K562 (cell line): ENCODE results near the gene SLC6A6. TPM values are rescaled to one million over a fixed set of nuclear protein-coding genes. Genes with fewer than 3 reads are reported as not detected.
"Not testable (repeated sequence)": the region's sequence is repeated elsewhere in the genome, so short reads cannot be mapped to it uniquely, and the experiment has no call there.

Source experiments
- ATAC-seq: fragments of 200-7000 bp; cut with Tn5 transposase; 3 replicates; pipeline ENCODE4 v1.9.1; 2020; ENCODE audit warnings: moderate library complexity
- BruUV-seq: library from RNA; stranded (reverse); fragments of 400-500 nt; replicated peaks from 2 replicates; lab custom pipeline; 2021; lab: Mats Ljungman, UMichigan
- CTCF ChIA-PET: fragments of 300-600 bp; formaldehyde crosslinking; extraction: SDS; loops from one replicate; lab custom pipeline; 2021; ENCODE audit warnings: low intra/inter-chr PET ratio; lab: Yijun Ruan, JAX
- POLR2A ChIA-PET: fragments of 300-600, 350-650 bp; sonication (Branson Sonifier 250); formaldehyde crosslinking; extraction: SDS; loops from one replicate; lab custom pipeline; 2021; ENCODE audit warnings: antibody characterized with exemption, inconsistent platforms; lab: Yijun Ruan, JAX
- DNase-seq, 4 experiments: peaks; one replicate each; pipeline versions ENCODE4 v3.0.0 to v3.0.0-alpha.2; 2011 to 2018; ENCODE audit warnings: low spot score in 3 of 4, mixed read lengths in 3 of 4; ENCODE audit errors: extremely low read depth in 1 of 4
- FAIRE-seq: peaks from 2 replicates; lab custom pipeline; 2011; peaks lifted over from hg19 to GRCh38; lab: Jason Lieb, UNC
- H2AFZ ChIP-seq: 2 replicates; pipeline ENCODE4 v1.6.0; 2011; ENCODE audit warnings: low read depth, low read length, control low read depth, inconsistent platforms
- H3K27ac ChIP-seq: fragments of 200-600 bp; 3 replicates; pipeline ENCODE4 v1.8.0; 2011; ENCODE audit warnings: low read depth, mild to moderate bottlenecking, control low read depth, inconsistent platforms, low read length, moderate library complexity, mixed read lengths; ENCODE audit errors: extremely low read depth
- H3K27me3 ChIP-seq, 2 experiments: fragments of 300-600 bp in 1 of 2; 2 replicates in 1 of 2; 3 replicates in 1 of 2; pipeline versions ENCODE4 v1.6.0 to v1.8.0; 2011; ENCODE audit warnings: inconsistent platforms in 2 of 2, low read length in 2 of 2, mild to moderate bottlenecking in 1 of 2, mixed read lengths in 1 of 2, moderate library complexity in 1 of 2; ENCODE audit not compliant: control insufficient read depth in 2 of 2, insufficient read depth in 2 of 2
- H3K36me3 ChIP-seq: fragments of 300-600 bp; 3 replicates; pipeline ENCODE4 v1.8.0; 2011; ENCODE audit warnings: mild to moderate bottlenecking, low read length, inconsistent platforms; ENCODE audit not compliant: control insufficient read depth, insufficient read depth
- H3K4me1 ChIP-seq, 2 experiments: fragments of 200-600 bp in 1 of 2; replicated peaks in 1 of 2; 2 replicates in 1 of 2; 3 replicates in 1 of 2; pipeline versions ENCODE4 v1.5.1 to v1.8.0; 2011; ENCODE audit warnings: inconsistent platforms in 2 of 2, low read length in 2 of 2, mild to moderate bottlenecking in 1 of 2, mixed read lengths in 1 of 2, moderate library complexity in 1 of 2; ENCODE audit not compliant: control insufficient read depth in 2 of 2, insufficient read depth in 2 of 2
- H3K4me2 ChIP-seq: 2 replicates; pipeline ENCODE4 v1.6.1; 2011; ENCODE audit warnings: low read length, control low read depth, inconsistent platforms, mixed read lengths; ENCODE audit not compliant: insufficient read depth
- H3K4me3 ChIP-seq: fragments of 200-600 bp; sonication (generic), shearing (Covaris generic); 2 replicates; pipeline ENCODE4 v1.5.1; 2016; ENCODE audit warnings: control low read depth, inconsistent platforms
- H3K79me2 ChIP-seq: fragments of 200-600 bp; 3 replicates; pipeline ENCODE4 v1.8.0; 2011; ENCODE audit warnings: low read length, inconsistent platforms; ENCODE audit not compliant: control insufficient read depth, insufficient read depth
- H3K9ac ChIP-seq, 2 experiments: 2 replicates each; pipeline versions ENCODE4 v1.6.0 to v1.6.1; 2011; ENCODE audit warnings: low read depth in 2 of 2, low read length in 2 of 2, control low read depth in 1 of 2, inconsistent platforms in 1 of 2, mild to moderate bottlenecking in 1 of 2, mixed read lengths in 1 of 2; ENCODE audit not compliant: insufficient read depth in 1 of 2
- H3K9me1 ChIP-seq: one replicate; pipeline ENCODE4 v1.6.0; 2011; ENCODE audit warnings: inconsistent platforms, mild to moderate bottlenecking, low read length, moderate library complexity; ENCODE audit not compliant: control insufficient read depth, insufficient read depth
- H3K9me3 ChIP-seq: replicated peaks from 2 replicates; pipeline ENCODE4 v1.5.1; 2011; ENCODE audit warnings: low read depth, low read length, inconsistent platforms; ENCODE audit not compliant: control insufficient read depth, insufficient read depth
- H4K20me1 ChIP-seq: replicated peaks from 2 replicates; pipeline ENCODE4 v1.6.1; 2011; ENCODE audit warnings: low read length, inconsistent platforms, mixed read lengths; ENCODE audit not compliant: control insufficient read depth, insufficient read depth
- ELF1 ChIP-seq: fragments of 200-800 bp; sonication (Bioruptor generic); IDR thresholded peaks from 2 replicates; pipeline ENCODE4 v1.6.1; 2016; ENCODE audit warnings: missing genetic modification characterization, missing compliant biosample characterization
- ESRRB ChIP-seq: fragments of 250-450 bp; sonication (Bioruptor Pico); IDR thresholded peaks from 2 replicates; pipeline ENCODE4 v1.5.0; 2020; ENCODE audit warnings: mild to moderate bottlenecking, moderate library complexity, borderline replicate concordance
- HNRNPLL ChIP-seq: fragments of 200-400 bp; formaldehyde crosslinking; IDR thresholded peaks from 2 replicates; pipeline ENCODE4 v1.6.1; 2017; ENCODE audit warnings: low read length, low read depth, mild to moderate bottlenecking; ENCODE audit not compliant: poor library complexity, severe bottlenecking
- RBM25 ChIP-seq: fragments of 200-400 bp; formaldehyde crosslinking; IDR thresholded peaks from 2 replicates; pipeline ENCODE4 v1.6.1; 2018; ENCODE audit warnings: low read length, low read depth, moderate library complexity; ENCODE audit not compliant: severe bottlenecking
- ZNF239 ChIP-seq: fragments of 250-450 bp; sonication (Bioruptor Pico); IDR thresholded peaks from 2 replicates; pipeline ENCODE4 v1.4.0; 2020; ENCODE audit warnings: mild to moderate bottlenecking
- WGBS: fragments of 100-300 bp; shearing (Covaris generic); methylation state at CpG from one replicate; pipeline ENCODE4 v1.1.6; 2016; ENCODE audit warnings: low coverage, mixed read lengths; ENCODE audit not compliant: insufficient coverage; ENCODE audit errors: missing lambda C conversion rate; 5-methylcytosine and 5-hydroxymethylcytosine counted together
- in situ Hi-C: fragments of 300-500 bp; cut with MboI; formaldehyde crosslinking; loops from 4 replicates; pipeline ENCODE4 v1.15.0; 2018; ENCODE audit warnings: inconsistent platforms, mixed read lengths
- intact Hi-C: fragments of 100-400 bp; cut with micrococcal nuclease; formaldehyde crosslinking; loops from 2 replicates; pipeline ENCODE4 v1.14.2; 2022
- polyA plus RNA-seq, 8 experiments: library from polyadenylated mRNA; depleted of rRNA in 4 of 8; stranded (reverse) in 5 of 8; unstranded in 3 of 8; fragments of >200 nt; fragmentation: Nextera tagmentation in 2 of 8; fragmentation: Illumina TruSeq in 1 of 8; extraction: Ambion mirVana in 2 of 8; extraction: Trizol in 1 of 8; gene quantifications; 2 replicates each; pipeline versions ENCODE4 v1.2.1 to v1.2.3, GENCODE V29; 2011 to 2014; ENCODE audit warnings: inconsistent platforms in 1 of 8, missing spikeins in 1 of 8
- total RNA-seq, 7 experiments: library from RNA; depleted of rRNA in 6 of 7; stranded (reverse); fragments of >200 nt in 6 of 7; fragmentation: Illumina TruSeq in 2 of 7; extraction: Trizol in 2 of 7; gene quantifications; 2 replicates each; pipeline versions ENCODE4 v1.2.1 to v1.2.3, GENCODE V29; 2011 to 2021; ENCODE audit warnings: low replicate concordance in 1 of 7

SLC6A6 gene
- total and polyA plus RNA-seq, 9 of the 15 experiments (the other 6 are each of a cell fraction or from before 2014, with no cell fraction given) = 12.3 to 203 (median 93.2) TPM

GRCh38 chr3:14515526-14515925 is 113.1 kb downstream of the SLC6A6 start:
- ATAC-seq, intact Hi-C loops, H2AFZ ChIP-seq, H3K27ac ChIP-seq, BruUV-seq, H3K9me3 ChIP-seq, H3K9me1 ChIP-seq, FAIRE-seq, H3K79me2 ChIP-seq, H3K4me2 ChIP-seq, CTCF ChIA-PET, H3K9ac ChIP-seq, H3K4me3 ChIP-seq, H3K36me3 ChIP-seq, DNase-seq: not testable (repeated sequence)
- Histone ChIP-seq H3K27me3 (peaks cover 46 to 76% of the 10 kb centered on the region in 2 experiments), H4K20me1 (peaks cover 11% of the 10 kb centered on the region), H3K4me1 (peaks cover 0 to 22% of the 10 kb centered on the region in 2 experiments; a peak in 1 of 5 replicates)
- in situ Hi-C loops = loop anchor here (25.0 kb wide), 1 partner anchor 397 kb away; no protein-coding TSS in a partner anchor
- POLR2A ChIA-PET = interaction anchor here (0.6 to 0.7 kb wide), 2 partner anchors 26 to 34 kb away, joined by 3 read pairs; no protein-coding TSS in a partner anchor
- 6% methylated on average over 11 of the region's 11 CpGs for WGBS

DNA sequence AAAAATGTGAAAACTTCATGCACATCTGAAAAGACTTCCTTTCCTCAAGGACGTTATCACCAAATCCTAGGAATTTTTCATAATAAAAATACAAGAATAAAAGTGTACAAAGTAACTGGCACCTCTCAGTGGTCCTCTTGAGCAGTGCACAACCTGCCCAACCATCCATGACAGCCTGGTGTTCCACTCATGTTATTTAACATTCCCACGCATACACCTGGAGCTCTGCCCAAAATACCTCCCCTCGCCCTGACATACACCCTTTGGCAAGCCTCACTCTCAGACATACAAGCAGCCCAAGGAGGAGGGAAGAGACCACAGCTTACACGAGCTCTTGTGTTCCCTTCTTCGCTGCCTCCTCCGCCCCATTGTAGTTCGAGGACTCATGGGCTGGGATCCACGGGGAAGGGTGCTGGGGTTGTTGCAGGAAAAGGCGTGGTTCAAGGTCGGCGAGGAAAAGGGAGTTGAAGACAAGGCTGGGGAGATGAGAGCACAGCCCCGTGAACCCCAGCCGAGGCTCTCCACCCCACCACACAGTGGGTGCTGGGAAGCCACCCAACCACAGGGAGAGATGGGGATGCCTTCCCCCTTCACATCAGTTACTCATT is 114.4 kb downstream of the SLC6A6 start:
- no peak overlapping the region for H3K4me2 ChIP-seq
- in situ Hi-C loops (loop anchor here (25.0 kb wide), 1 partner anchor 395 kb away; no protein-coding TSS in a partner anchor), intact Hi-C loops (no loop called here)
- 4% methylated on average over 13 of the region's 13 CpGs for WGBS
- peaks cover 13% of the 10 kb centered on the region for H4K20me1 ChIP-seq
- no peaks in the 10 kb centered on the region for H3K9me3 ChIP-seq
- H2AFZ ChIP-seq = no peak overlapping the region
- no peaks in the 10 kb centered on the region for H3K9me1 ChIP-seq
- no peak for DNase-seq
- TF ChIP-seq HNRNPLL (no peak), ZNF239 (CRISPR knock-in tag) (no peak), RBM25 (peak; percentile 55), ELF1 (tag) (no peak), ESRRB (no peak)
- H3K79me2 ChIP-seq = no peaks in the 10 kb centered on the region
- H3K4me3 ChIP-seq = no peak overlapping the region
- BruUV-seq = no TSS peak
- ChIA-PET CTCF (no interaction called here), POLR2A (interaction anchor here (0.6 kb wide), 2 partner anchors 33 to 1343 kb away, joined by 3 to 4 read pairs; no protein-coding TSS in a partner anchor)
- FAIRE-seq = no peak
- no peaks in the 10 kb centered on the region for H3K36me3 ChIP-seq
- peaks cover 0 to 25% of the 10 kb centered on the region in 2 experiments; a peak in 1 of 5 replicates for H3K4me1 ChIP-seq
- no peak for ATAC-seq
- H3K9ac ChIP-seq = no peak overlapping the region
- H3K27me3 ChIP-seq = peaks cover 57 to 76% of the 10 kb centered on the region in 2 experiments
- no peak overlapping the region for H3K27ac ChIP-seq
